A549 (cell line): ENCODE measurements around the gene ZNF219.

Experiments
- CEBPB ChIP-seq, 2 experiments: fragments of >200 bp in 1 of 2; sonication (Bioruptor Twin) in 1 of 2; formaldehyde crosslinking in 1 of 2; IDR thresholded peaks; 2 replicates each; pipeline ENCODE4 v1.6.1; 2012 to 2016
- POLR2A ChIP-seq: IDR thresholded peaks from 2 replicates; pipeline ENCODE4 v1.6.1; 2012; ENCODE audit warnings: mild to moderate bottlenecking, low read length
- SREBF2 ChIP-seq: fragments of 450-650 bp; IDR thresholded peaks from 2 replicates; pipeline ENCODE4 v1.6.1; 2014; ENCODE audit warnings: mild to moderate bottlenecking, moderate library complexity
- TF ChIP-seq, protein P1 (sequence below): fragments of >200 bp; sonication (Bioruptor Twin); formaldehyde crosslinking; IDR thresholded peaks from 3 replicates; pipeline ENCODE4 v1.5.1; 2016
- TF ChIP-seq, protein P2 (sequence below): IDR thresholded peaks from 2 replicates; pipeline ENCODE4 v1.6.1; 2012

DNA sequence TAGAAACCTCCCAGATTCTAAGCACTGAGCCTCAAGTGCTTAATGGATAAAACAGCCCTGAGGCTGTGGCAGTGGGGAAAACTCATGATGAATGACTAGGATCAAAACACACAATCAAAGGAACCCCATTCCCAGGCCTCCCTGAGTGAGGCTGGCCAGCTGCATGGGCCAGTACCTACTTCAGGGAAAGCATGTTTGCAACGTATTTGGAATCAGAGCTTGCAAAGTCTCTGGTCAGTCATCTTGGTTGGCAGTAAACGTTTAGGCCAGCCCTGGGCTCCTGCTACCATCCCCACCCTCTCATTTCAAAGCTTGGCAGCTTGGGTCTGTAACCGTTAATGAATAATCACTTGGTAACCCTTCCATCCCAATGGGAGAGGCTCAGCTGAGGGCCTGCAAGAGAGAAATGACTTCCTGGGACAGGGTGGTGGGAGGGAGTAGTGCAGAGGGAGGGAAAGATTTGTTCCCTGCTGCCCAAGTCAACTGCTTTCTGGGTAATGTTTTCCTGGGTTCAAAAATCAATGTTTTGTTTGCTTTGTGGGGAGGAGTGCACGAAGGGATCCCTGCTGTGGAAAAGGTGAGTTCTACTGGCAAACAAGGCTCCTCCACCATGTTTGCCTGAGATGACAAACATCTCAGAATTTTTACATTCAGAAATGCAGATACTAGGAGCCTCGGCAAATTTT is 42.9 kb downstream of the ZNF219 start:
- no peak for TF ChIP-seq POLR2A
- TF ChIP-seq, protein P1, sequence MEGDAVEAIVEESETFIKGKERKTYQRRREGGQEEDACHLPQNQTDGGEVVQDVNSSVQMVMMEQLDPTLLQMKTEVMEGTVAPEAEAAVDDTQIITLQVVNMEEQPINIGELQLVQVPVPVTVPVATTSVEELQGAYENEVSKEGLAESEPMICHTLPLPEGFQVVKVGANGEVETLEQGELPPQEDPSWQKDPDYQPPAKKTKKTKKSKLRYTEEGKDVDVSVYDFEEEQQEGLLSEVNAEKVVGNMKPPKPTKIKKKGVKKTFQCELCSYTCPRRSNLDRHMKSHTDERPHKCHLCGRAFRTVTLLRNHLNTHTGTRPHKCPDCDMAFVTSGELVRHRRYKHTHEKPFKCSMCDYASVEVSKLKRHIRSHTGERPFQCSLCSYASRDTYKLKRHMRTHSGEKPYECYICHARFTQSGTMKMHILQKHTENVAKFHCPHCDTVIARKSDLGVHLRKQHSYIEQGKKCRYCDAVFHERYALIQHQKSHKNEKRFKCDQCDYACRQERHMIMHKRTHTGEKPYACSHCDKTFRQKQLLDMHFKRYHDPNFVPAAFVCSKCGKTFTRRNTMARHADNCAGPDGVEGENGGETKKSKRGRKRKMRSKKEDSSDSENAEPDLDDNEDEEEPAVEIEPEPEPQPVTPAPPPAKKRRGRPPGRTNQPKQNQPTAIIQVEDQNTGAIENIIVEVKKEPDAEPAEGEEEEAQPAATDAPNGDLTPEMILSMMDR: no peak
- TF ChIP-seq CEBPB (IDR thresholded peaks at IDR 0.05): no peak
- no peak for TF ChIP-seq SREBF2
- TF ChIP-seq, protein P2, sequence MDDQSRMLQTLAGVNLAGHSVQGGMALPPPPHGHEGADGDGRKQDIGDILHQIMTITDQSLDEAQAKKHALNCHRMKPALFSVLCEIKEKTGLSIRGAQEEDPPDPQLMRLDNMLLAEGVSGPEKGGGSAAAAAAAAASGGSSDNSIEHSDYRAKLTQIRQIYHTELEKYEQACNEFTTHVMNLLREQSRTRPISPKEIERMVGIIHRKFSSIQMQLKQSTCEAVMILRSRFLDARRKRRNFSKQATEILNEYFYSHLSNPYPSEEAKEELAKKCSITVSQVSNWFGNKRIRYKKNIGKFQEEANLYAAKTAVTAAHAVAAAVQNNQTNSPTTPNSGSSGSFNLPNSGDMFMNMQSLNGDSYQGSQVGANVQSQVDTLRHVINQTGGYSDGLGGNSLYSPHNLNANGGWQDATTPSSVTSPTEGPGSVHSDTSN: no peak
